GM19438 (cell line): ENCODE data around the gene MMP28.

Source experiments
- ATAC-seq: cut with Tn5 transposase; IDR thresholded peaks from one replicate; pipeline ENCODE4 v1.9.1; 2021; ENCODE audit warnings: low read depth; ENCODE audit not compliant: unreplicated experiment

The MMP28 gene

GRCh38 chr17:35745749-35746320 is 49.6 kb downstream of the MMP28 start:
- no peak for ATAC-seq

- no peak for ATAC-seq
Measured at GRCh38 chr17:35745246-35745645, 50.2 kb downstream of the MMP28 start.

- ATAC-seq: no peak
Measured at GRCh38 chr17:35744830-35745229, 50.6 kb downstream of the MMP28 start.

- ATAC-seq: no peak
Measured at GRCh38 chr17:35743626-35744328, 51.7 kb downstream of the MMP28 start.

- no peak for ATAC-seq
Measured at GRCh38 chr17:35742896-35743477, 52.5 kb downstream of the MMP28 start.

GRCh38 chr17:35742496-35742895 is 52.9 kb downstream of the MMP28 start:
- no peak for ATAC-seq

- no peak for ATAC-seq
Measured at GRCh38 chr17:35740997-35741931, 54.2 kb downstream of the MMP28 start.

GRCh38 chr17:35740216-35740615 is 55.2 kb downstream of the MMP28 start:
- no peak for ATAC-seq

- ATAC-seq: no peak
Measured at GRCh38 chr17:35738519-35739133, 56.8 kb downstream of the MMP28 start.

- no peak for ATAC-seq
Measured at GRCh38 chr17:35736236-35736635, 59.2 kb downstream of the MMP28 start.

- no peak for ATAC-seq
Measured at GRCh38 chr17:35735036-35735805, 60.2 kb downstream of the MMP28 start.

- no peak for ATAC-seq
Measured at GRCh38 chr17:35734396-35734795, 61.0 kb downstream of the MMP28 start.

- ATAC-seq: no peak
Measured at GRCh38 chr17:35733366-35733765, 62.1 kb downstream of the MMP28 start.

- no peak for ATAC-seq
Measured at GRCh38 chr17:35732806-35733136, 62.7 kb downstream of the MMP28 start.

- ATAC-seq: no peak
Measured at GRCh38 chr17:35731917-35732805, 63.3 kb downstream of the MMP28 start.

GRCh38 chr17:35731239-35731916 is 64.1 kb downstream of the MMP28 start, which contains the start of gene RASL10B:
RASL10B (plus strand) TSS chr17:35731639; CDS start chr17:35735185, 3,546 bp downstream.
- ATAC-seq: no peak

GRCh38 chr17:35730400-35731005 is 64.9 kb downstream of the MMP28 start:
- no peak for ATAC-seq

GRCh38 chr17:35729405-35729833 is 66.0 kb downstream of the MMP28 start:
- ATAC-seq: no peak
